A204.1 (cell line): Measurements from ENCODE around the gene SLC12A2.

ENCODE experiments used
- FAIRE-seq: peaks from 2 replicates; lab custom pipeline; 2012; peaks lifted over from hg19 to GRCh38; lab: Jason Lieb, UNC

Gene SLC12A2

DNA sequence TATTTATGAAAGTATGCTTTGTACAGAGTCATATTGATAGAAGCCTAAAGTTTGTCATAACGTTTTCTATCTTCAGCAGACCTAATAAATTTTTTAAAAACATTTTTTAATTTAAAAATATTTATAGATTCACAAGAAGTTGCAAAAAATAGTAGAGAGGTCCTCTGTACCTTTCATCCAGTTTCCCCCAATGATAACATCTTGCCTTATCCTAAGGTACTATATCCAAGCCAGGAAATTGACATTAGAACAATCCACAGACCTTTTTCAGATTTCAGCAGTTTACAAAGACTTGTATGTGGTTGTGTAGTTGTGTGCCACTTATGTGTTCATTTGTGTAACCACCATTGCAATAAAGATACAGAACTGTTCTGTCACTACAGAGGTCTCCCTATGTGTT lies 88.5 kb downstream of the SLC12A2 start:
- no peak for FAIRE-seq

DNA sequence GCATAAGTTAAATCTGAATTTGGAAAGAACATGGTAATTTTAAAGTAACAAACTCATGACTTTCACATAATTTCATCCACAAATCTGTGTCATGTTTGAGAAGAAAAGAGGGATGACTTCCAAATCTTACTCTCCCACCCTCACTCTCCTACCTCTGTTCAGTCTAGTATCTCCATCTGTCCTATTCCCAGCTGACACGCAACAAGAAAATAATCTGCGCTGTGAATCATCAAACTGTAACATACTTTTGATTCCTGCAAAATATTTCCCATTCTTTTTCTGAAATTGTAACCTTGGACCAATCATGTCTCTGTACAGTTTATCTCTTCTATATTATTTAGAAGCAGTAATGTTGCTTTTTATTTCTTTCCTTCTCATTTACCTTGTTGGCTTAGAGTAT lies 91.4 kb downstream of the SLC12A2 start:
- FAIRE-seq: no peak

DNA sequence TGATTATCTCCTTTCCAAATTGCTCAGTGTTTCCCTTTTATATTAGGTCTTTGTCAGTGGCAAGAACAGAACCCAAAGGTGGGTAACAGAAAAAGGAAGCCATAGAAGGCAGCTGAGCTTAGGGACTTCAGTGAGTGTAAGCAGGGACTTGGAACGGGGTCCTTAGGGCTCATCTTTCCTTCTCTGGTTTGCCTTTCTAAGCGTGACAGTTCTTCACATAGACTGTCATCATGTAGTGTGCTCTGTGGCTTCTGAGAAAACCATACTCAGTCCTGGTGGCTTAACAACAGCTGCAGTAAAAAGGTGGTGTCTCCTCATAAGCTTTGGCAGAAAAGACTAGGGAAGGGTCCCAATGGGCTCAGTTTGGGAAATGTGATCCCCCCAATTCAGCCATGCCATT lies 108.8 kb downstream of the SLC12A2 start:
- no peak for FAIRE-seq

DNA sequence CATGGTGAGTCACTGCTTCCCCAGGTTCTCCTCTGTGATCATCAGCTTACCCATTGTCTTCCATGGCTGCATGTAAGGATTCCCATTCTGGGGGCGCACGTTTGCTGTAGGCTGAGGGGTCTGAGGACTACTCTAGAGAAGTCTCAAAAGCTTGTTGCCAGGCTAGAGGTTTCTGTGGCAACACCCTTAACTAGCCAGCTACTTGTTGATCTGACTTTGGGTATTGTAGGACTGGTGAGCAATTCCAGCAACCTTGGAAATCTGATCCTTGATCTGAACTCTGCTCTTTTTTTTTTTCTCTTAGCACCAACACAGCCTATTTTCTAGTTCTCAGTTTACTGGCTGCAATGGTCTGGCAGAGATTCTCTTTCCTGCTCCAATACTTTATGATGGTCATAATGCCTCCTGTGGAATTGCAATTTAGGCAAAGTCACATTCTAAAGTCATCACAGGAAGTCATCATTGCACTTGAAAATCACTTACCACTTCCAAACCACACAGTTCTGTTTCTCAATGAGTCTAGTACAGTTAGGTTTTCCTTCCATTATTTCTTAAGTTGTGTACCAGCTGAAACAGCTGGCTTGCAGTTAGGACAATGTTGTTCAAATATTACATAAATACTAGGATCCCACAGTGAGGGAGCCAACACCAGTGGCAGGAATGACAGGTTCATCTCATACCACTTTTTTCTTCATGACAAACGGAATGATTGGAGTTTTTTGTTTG lies 110.3 kb downstream of the SLC12A2 start:
- FAIRE-seq: no peak

DNA sequence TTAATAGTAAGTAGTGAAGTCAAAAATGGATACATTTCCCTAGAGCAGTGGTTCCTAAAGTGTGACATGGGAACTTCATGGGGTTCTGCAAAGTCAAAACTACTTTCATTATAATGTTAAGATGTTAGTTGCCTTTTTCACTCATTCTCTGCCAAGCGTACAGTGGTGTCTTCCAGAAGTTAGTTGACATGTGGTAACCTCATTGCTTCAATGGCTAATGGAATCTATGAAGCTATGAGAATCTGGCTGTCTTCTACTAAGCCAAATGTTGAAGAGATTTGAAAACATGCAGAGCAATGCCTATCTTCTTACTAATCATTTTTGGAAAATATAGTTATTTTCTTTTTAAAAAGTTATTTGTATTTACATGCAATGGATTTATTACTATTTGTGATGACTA lies 111.8 kb downstream of the SLC12A2 start:
- FAIRE-seq: no peak

DNA sequence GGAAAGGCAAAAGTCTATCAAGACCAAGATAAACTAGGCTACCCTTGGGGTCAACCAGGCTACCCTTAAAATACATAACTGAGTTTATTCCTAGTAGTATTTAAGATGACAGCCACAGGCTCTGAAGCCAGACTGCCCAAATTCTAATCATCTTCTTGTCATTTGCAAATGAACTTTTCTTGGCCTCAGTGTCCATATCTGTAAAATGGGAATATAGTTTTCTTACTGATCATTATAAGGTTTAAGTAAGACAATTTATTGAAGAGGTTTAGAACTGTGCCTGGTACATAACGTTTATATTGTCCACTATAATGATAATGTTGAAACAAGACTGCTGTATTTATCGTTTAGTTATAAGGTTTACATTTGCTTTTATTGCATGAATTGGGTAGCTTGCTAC lies 112.5 kb downstream of the SLC12A2 start:
- FAIRE-seq: no peak

DNA sequence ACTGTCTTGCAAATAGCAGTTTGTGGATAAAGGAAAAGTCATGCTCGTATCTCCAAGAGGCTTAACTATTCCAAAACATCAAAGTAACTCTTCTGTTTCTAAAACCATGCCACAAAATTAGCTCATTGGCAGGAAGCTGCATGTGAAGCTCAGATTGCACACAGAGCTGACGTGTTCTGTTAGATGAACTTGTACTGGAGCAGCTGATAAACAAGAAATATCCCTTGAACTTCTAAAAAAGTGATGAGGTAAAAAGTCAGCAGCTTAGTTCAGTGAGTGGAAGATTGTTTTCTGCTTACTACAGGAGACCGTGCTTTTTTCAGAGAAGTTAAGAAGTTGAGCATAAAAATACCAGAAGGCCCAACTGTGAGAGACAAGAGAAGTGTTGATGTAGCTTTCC lies 113.2 kb downstream of the SLC12A2 start:
- FAIRE-seq: no peak

DNA sequence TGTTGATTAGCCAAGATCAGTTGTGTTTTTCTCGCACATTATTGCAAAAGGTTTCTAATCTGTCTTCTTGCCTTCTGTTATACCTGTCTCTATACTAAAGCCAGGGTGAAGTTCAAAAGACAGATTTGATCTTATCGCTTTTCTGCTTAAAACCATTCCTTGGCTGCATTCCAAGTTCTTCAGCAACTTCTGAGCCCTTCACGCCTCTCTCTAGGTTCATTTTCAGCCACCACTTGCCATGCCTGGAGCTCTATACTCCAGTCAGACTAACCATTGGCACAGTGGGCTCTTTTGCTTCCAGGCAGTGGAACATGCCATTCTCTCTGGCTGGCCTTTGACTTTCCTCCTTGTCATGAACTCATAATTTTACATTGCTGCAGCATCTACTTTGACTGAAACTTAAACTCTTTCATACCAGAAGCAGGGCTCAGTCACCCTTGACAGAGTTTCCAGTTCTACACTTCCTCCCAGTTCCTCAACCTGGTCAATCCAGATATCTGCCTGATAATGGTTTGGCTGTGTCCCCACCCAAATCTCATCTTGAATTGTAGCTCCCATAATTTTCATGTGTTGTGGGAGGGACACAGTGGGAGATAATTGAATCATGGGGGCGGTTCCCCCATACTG lies 114.4 kb downstream of the SLC12A2 start:
- FAIRE-seq: no peak

DNA sequence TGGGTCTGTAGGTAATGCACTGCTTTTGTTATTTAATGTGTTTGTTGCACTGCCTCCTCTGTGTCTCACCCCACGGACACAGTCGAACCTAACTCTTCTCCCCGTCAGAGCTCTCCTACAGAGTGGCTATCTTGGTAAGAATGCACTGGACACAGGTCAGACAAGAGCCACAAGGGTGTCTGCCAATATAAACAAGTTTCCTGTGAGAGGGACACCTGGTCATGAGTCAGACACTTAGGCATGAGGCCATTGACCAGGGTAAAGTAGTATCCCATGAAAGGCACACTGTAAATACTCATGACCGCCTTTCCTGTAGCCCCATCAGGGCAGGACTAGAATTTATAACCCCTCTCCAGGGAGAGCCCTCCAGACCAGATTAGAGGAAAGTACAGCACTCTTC lies 115.5 kb downstream of the SLC12A2 start:
- no peak for FAIRE-seq

DNA sequence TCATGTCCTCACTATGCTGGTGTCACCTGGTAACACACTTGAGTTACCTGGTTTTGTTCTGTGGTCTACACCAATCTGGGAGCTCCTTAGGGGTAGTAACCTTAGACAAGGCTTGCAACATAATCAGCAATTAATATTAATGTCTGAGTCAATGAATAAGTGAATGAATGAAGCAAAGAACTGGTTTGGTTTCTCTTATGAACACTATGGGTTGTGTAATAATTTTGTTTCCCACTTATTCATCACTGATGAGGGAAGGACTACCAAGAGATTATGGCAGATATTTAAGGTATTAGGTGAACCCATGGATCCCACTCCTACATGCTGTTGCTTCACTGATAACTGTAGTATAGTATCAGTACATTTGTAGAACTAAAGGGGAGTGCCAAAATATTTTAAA lies 116.0 kb downstream of the SLC12A2 start:
- FAIRE-seq: no peak

DNA sequence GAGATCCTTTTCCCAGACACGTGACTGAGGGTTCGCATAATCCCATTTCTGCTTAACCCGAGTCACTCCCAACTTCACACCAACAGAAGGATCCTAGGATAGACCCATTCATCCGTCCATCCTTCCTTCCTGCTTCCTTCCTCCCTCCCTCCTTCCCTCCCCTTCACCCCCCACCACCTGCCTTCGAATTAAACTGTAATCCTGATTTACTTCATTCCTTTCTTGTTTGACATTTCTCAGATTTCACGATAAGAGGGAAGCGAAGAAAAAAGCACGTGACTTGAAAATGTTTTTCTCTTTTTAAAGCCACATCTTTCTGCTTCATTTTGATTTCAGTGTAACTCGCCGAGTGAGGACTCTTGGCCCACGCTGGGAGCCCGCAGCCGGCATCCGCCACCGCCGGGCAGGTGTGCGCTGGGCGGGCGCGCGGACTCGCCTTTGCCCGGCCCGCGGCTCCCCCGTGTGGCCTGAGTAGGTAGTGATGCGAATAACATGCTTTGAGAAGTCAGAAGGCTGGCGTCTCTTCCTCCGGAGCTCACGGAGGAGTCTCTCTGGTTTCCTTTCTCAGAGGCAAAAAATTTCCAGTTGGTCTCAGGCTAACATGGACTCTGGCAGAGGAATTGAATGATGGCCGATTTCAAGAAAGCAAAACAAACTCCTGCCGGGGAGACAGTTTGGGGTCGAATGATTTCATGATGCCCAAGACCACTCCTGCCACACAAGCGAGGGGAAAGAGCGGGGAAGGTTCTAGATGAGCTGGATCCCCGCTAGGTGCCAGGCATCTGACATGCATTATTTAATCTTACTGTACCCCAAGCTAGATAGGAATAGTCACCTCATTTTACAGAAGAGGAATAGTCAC lies 117.7 kb downstream of the SLC12A2 start:
- FAIRE-seq: no peak

DNA sequence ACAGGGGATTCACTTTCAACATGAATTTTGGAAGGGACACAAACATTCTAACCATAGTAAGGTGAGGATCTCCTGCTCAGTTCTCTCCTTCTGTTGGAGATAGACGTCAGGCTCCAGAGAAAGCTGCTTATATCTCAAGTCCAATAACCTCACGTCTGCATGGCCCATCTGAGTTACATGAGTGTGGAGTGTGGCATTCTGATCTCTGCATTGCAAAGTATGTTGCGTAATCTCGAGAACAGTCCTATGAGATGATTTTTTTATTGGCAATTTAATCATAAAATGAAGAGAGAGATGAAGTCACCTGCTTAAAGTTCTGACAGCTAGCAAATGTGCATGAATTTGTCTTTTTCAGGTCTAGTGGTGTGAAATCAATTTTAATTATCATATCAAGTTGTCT lies 118.8 kb downstream of the SLC12A2 start:
- FAIRE-seq: no peak

DNA sequence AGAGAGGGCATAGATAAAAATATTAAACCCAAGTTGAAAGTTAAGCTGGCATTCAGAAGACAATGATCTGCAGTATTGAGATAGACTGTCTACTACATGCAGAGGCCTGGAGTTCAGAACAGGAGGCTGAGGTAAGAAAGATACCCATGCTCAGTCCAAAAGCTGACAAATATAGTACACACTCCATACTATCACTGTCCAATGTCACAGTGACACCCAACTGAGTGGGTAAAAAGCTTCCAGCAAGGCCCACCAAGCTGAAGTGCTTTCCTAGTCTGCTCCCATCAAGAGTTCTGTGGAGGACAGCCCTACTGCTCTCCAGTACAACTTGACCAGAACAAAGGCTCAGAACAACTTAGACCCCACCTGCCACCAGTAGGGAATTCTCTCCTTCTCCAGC lies 124.9 kb downstream of the SLC12A2 start:
- FAIRE-seq: no peak

DNA sequence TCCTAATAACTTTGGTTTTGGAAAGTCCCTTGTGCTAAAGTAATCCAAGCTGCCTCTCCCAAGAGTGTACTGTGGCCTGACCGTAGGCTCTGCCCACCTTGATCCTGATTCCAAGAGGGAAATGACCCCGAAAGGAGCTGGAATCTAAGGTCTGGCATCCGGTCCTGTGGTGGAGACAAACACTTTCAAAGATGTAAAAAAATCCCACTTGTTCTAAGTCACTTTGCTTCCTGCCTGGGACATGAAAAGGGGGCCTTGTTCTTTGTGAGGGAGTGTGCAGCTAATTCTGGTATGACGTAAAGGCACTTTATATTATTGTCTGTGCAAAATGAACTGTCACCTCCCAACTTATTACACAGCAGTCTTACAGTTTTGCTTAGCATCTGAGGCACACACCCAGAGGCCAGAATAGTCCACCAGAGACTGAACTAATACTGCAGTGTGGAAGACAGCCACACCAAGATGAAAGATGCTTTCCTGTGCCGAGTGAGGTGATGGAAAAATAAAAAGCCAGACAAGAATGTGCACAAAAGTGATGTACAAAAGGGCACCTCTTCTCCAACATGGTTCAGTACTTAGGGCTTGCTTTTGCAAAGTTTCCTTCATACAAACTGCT lies 128.7 kb downstream of the SLC12A2 start:
- peak; percentile 98 for FAIRE-seq

DNA sequence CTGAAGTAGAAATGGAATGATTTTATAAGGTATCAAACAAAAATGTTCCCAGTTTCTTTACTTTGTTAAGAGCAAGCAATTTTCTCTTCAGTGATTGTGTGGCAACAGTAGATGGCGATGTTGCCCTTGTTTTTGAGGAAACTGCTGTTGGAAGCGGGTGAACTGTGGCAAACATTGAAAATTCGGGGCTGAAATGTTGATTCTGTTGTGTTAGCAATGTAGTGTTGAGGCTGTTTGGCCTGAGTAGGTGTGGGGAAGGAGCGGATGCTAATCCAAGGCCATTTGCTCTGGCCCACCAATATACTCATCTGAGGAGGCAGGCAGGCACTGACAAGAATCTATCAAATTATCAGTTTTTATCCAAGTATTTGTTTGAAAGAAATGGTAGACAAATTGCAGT lies 129.8 kb downstream of the SLC12A2 start:
- FAIRE-seq: peak; percentile 97

DNA sequence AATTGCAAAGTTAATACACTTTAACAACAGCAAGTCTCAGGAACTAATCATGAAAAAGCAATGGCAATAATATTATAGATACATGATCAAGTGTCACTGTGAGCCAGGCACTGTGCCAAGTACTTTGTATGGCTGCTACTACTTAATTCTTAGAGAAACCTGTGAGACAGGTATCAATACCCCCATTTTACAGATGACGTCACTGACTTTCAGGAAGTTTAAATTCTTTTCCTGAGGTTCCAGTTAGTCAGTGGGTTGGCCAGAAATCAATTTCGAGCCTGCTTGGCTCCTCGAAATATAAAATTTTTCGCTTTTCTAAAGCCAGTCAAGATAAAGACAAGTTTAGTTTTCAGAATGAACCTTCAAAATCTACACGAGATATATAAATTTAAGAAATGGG lies 130.3 kb downstream of the SLC12A2 start:
- no peak for FAIRE-seq

DNA sequence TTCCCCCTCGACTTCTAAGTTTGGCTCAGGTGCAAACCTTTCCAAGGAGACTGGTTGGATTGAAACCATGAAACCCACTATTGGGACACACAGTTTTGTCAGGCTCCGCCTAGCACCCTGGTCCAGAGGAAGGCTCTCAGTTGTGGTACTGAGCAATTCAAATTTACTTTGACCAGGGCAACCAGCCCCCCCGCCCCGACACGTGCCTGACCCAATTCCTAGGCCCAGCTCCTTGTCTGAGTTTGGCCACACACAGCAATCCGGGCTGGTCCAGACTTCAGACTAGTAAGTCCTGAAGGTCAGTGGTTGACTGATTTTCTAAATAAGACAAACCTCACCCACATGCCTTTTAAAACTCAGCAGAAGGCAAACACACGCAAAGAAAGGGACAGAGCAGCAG lies 132.7 kb downstream of the SLC12A2 start:
- no peak for FAIRE-seq

DNA sequence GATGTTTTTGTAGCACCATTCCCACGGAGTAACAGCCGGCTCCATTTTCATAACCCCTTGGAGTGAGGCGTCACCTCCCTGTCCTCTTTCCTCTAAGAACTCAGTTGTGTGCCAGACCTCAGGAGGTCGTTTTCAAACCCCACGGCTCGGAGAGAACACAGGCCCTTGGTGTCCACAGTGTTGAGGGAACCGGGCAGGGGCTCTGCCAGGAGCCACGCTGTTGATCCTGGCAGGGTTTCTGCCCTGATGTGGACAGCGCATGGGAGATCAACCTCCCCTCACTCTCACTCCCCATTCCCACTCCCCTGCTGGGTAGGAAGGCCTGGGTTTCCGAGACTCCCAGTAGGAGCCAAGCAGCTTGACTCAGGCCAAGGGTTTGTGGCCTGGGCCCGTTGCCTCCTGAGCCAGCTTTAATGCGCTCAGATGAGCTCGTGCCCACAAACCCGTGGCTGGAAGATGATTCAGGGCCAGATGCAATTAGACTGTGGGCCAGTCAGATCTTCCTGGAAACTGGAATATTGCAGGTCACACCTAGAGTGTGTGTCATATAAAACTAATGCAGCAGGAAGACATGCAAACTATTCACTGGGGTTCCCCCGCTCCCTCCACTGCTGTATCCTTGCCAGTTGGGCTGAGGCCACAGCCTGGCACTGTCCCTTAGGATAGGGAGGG lies 133.4 kb downstream of the SLC12A2 start:
- no peak for FAIRE-seq

DNA sequence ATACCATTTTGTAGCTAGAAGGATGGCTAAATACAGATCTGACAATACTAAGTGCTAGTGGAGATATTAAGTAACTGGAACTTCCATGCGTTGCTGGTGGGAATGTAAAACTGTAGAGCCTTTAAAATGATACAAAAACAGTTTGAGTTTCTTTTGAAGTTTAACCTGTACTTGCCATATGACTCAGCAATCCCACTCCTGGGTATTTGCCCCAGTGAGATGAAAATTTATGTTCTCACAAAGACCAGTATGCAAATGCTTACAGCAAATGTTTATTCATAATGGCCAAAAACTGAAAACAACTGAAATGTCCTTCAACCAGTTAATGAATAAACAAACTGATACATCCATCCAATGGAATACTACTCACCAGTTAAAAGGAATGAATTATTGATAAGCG lies 137.3 kb downstream of the SLC12A2 start:
- FAIRE-seq: no peak

DNA sequence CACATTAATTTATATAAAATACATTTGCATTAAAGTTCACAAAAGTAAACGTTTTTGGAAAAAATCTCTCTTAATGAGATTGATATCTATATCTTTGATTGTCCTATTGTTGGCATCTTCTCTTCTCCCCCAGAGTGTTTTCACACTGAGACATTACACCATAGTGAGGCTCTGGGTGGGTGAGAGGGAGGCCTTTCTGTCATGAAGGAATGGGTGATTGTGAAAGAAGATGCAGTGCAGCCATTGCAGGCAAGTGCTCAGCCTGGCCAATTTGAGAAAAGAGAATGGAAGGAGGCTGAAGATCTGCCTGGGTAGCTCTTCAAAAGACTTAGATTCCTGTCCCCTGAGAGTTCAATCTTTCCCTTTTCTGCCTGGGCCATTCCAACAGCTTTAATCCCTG lies 140.8 kb downstream of the SLC12A2 start:
- FAIRE-seq: no peak

DNA sequence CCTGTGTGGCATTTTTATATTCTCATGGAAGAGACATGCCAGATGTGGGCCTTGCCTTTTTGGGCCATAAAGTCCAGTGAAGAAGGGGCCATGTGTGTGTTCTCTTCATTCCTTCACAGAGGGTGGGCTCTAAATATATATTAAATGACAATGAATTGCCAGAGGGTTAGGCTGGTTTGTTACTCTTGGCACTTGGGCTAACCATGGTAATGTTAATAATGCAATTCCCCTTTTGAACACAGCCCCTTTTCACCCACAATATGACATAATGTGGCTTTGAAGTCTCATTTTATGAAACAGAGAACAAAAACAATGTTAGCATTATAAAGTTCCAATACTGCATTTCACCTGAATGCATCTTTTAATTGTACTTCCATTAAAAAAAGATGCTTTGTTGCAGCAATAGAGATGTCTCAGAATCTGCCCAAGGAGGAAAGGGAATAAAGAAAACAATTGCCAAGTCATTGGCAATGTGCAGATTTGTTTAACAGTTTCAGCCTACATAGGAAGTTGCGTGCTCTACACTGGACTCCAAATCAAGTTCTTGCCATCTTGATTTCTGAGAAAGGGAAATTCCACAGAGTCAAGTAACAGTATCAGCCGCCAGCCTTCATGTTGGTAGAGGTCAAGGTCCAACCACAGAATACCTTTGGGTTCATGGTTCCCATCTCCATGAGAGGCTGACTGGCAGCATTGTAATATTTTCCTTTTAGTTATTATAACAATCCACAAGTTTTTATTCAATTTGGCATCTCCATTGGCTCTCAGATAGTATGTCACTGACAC lies 141.9 kb downstream of the SLC12A2 start:
- FAIRE-seq: no peak

DNA sequence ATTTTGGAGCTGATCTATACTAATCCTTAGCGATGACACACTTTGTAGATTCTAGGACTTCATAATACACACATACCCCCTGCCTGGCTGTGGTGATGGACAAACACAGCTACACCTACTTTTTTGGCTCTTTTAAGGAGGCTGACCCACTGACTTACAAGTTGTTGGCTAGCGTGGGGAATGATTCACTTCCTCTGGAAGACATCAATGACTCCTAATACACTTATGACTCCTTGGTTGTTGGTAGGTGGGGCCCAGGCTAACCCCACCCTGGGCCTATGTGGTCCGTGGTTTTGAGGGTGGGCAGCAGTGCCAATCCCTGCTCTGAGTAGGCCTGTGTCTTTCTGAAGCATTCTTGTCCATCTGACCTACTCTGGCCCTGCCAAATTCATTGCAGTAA lies 144.4 kb downstream of the SLC12A2 start:
- no peak for FAIRE-seq
